GM18505 (cell line): Measurements from ENCODE around the gene SULF2.
"Not testable (repeated sequence)": the region's sequence is repeated elsewhere in the genome, so short reads cannot be mapped to it uniquely, and the experiment has no call there.

Experiments used
- ATAC-seq: cut with Tn5 transposase; IDR thresholded peaks from one replicate; pipeline ENCODE4 v1.9.1; 2021; ENCODE audit not compliant: unreplicated experiment
- POLR2A ChIP-seq: IDR thresholded peaks from 4 replicates; pipeline ENCODE4 v1.6.1; 2011; ENCODE audit warnings: borderline replicate concordance; ENCODE audit not compliant: insufficient read depth, insufficient read length; ENCODE audit errors: extremely low read depth

The SULF2 gene

DNA sequence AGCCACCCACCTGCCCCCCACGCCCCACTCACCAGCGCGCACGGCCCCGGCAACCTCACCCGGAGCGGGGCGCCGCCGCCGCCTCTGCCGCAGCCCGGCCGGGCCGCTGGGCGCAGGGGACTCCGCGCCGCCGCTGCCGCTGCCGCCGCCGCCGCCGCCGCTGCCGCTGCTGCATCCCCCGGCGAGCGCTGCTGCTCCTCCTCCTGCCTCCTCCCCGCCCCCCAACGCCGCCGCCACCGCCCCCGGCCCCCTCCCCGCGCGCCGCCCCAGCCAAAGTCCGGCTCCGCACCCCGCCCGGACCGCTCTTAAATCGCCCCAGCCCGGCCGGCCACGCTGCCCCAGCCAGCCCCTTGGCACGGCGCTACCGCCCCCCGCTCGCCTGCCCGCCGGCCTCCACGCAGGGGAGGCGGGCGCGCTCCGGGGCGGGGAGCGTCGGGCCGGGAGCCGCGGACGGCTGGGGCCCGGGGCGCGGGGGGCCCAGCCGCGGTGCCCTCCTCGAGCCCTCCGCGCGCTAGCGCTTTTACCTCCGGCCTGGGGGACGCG, at the start of gene SULF2:
SULF2 (minus strand) TSS at position 171 of the 543 bp plus-strand sequence. CDS start 28,118 bp downstream, outside the sequence.
- TF ChIP-seq POLR2A, result no peak
- ATAC-seq, result no peak

DNA sequence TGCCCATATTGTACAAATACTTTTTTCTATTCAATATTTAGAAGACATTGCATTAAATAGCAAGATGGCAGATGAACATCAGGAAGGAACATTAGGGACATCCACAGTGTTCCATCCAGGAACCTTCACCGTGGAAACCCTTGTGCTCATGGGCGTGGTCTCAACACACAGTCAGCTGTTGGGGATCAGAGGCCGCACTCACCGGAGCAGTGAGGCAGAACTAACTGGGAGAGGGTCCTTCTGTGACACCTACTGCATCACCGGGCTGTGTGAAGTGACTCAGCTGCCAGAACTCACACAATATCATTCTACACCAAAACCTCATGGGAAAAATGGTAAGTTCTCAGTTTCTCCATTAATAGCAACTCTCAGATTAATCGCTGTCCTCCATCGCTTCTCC, 46.4 kb upstream of the SULF2 start:
- ATAC-seq, result not testable (repeated sequence)

DNA sequence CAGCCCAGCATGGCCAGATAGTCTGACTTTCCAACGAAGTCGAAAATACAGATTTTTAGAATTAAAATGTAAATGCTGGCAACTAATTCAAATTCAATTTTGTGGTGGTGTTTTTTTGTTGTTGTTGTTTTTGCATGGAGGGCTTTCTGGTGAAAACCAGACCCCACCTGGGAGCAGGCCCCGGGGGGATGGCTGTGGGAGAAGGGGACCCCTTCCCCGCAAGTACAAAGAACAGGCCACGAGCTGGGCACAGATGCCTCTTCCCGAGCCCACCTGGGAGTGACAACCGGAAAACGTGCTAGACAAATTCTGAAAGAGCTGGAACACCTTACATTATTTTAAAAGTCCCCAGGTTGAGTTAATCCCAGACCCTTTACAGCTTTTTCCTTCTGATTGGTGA, 41.4 kb upstream of the SULF2 start:
- not testable (repeated sequence) for ATAC-seq

DNA sequence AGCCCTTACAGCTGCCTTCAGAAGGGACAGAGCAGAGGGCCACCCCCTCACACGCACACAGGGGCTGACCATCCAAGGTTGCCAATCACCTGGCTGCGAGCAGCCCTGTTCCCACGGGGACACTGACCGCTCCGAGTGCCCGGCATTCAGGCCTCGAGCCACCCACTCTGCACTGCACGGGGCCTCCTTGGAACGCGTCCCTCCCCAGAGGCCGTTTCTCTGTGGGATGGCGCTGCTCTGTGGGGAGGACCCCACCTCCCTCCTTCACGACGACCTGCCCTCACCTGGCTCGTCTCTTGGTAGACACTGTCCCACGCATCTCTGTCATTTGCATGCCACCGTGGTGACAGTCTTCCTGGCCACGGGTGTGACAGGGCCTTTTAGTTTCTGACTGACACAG, 40.7 kb upstream of the SULF2 start:
- ATAC-seq, result not testable (repeated sequence)

DNA sequence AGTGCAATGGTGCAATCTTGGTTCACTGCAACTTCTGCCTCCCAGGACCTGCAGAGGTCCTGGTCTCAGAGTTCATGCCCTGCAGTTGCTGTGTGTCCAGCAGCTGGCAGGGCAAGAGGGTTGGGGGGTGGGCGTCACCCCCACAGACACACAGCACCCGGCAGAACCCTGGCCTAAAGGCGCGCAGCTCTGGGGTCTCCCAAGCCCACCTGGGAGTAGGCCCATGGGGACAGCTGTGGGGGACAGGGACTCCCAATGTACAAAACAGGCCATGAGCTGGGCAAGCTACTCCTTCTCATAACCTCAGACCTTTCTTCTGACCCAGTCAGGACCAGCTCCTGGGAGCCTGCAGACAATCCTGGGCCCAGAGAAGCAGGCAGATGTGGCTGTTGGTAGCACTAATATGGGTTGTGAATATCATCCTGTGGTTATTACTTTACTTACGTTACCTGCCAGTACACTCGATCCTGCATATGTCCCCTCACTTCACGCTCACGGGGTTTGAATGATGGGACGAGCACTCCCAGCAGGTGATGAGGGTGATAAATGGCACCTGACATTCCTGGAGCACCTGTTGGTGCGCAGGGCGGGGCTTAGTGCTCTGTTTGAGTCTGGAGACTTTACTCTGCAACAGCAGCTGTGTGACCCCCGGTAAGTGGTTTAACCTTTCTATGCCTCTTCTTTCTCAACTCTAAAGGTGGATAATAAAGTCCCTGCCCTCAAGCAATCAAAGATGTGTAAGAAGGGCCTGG, 39.9 kb upstream of the SULF2 start:
- ATAC-seq, result no peak
- no peak for TF ChIP-seq POLR2A

DNA sequence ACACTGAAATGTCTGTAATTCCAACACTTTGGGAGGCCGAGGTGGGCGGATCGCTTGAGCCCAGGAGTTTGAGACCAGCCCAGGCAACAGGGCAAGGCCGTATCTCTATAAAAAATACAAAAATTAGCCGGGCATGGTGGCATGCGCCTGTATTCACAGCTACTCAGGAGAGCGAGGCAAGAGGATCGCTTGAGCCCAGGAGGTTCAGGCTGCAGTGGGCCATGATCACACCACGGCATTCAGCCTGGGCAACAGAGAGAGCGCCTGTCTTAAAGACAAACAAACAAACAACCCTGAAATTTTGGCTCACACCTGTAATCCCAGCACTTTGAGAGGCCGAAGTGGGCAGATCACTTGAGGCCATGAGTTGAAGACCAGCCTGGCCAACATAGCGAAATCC, 38.7 kb upstream of the SULF2 start:
- ATAC-seq, result not testable (repeated sequence)

DNA sequence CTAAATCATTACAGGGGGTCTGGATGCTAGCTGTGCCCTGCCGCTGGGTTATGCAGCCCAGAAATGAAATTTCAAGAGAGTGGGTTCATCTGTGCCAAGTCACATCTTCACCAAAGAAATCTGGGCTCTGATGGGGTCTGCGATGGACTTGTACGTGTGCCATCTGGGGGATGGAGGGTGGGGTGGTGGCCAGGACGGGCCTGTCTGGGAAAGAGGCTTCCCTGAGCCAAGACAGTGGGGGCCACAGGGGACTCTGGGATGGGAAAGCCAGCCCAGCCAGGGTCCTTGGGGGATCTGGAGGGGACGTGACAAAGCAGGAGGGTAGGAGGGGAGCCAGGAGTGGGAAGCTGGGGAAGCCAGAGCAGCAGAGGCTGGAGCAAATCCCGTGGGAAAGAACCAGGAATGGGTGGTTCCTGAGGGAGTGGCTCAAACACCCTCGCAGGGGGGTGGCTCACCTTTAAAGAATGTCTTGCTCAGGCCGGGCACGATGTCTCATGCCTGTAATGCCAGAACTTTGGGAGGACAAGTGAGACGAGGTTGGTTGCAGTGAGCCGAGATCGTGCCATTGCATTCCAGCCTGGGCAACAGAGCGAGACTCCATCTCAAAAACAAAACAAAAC, 36.3 kb upstream of the SULF2 start:
- ATAC-seq, result no peak
- TF ChIP-seq POLR2A, result no peak

DNA sequence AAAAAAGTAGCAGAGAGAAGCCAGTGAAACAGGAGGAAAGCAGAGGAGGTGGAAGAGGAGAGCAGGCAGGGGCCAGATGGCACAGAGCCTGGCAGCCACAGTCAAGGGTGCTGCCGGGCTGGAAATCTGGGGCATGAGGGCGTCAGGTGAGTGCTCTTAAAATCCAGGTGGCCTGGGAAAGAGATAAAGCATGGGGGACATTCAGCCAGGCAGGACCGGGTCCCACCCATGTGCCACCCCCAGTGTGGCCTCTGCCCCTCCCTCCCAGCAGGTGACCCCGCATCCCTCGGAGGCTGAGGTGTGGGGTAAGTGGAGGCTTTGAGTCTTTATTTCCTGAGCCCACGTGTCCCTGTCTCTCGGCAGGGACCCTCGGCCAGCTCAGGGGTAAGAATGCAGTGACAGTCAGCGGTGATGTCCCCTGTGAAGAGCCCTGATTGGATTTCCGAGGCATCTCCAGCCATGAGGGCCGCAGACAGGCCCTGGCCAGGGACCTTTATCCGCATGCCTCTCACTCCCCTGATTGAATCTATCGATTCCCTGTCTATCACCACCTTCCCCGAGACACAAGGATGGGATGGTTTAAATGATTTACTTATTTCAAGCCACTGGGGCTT, 33.8 kb upstream of the SULF2 start:
- ATAC-seq, result no peak
- no peak for TF ChIP-seq POLR2A

DNA sequence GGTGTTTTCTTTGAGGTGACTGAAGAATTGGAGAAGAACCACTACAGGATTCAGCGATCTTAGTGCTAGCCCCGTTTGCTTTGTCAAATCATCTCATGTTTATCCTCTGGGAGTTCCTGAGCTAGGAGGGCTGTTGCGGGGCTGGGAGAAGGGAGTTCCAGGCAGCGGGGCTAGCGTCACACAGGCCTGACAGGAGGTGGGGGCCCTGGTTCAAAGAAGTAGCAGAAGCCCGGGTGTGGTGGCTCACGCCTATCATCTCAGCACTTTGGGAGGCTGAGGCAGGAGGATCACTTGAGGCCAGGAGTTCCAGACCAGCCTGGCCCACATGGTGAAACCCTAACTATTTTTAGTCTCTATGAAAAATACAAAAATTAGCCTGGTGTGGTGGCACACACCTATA, 33.2 kb upstream of the SULF2 start:
- no peak for TF ChIP-seq POLR2A
- no peak for ATAC-seq

DNA sequence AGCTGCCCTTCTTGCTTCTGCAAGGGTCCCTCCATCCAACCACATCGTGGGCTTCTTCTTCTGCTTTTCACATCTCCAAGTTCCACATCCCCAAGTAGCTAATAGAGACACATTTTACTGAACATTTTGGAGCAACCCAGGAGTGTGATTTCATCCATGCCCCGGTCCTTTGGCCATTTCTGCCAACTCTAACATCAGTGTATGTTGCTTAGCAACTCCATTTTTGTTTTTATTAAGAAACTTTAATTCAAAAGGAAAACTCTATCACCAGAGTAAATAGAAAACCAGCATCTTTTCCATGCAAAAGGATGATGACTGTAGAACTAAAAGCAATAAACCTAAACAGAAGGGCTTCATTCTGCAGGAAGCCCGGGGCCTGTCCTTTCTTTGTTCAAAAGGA, 32.7 kb upstream of the SULF2 start:
- no peak for TF ChIP-seq POLR2A
- ATAC-seq, result no peak

DNA sequence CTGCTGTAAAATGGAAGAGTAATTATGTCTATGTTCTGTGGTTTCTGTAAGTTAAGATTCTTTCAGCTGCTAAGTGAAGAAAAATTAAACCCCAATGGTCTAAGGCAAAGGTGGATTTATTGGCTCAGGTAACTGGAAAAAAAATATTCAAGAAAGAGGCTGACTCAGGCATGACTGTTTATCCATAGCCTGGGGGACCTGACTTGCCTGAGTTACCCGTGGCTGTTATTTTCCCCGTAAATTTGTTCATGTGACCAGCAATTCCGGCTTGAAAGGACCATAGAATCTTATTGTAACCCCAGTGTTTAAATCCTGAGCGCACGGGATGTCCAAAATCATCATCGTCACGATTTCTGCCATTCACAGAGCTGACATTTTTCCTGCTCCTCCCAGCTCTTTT, 32.3 kb upstream of the SULF2 start:
- ATAC-seq, result no peak
- TF ChIP-seq POLR2A, result no peak

DNA sequence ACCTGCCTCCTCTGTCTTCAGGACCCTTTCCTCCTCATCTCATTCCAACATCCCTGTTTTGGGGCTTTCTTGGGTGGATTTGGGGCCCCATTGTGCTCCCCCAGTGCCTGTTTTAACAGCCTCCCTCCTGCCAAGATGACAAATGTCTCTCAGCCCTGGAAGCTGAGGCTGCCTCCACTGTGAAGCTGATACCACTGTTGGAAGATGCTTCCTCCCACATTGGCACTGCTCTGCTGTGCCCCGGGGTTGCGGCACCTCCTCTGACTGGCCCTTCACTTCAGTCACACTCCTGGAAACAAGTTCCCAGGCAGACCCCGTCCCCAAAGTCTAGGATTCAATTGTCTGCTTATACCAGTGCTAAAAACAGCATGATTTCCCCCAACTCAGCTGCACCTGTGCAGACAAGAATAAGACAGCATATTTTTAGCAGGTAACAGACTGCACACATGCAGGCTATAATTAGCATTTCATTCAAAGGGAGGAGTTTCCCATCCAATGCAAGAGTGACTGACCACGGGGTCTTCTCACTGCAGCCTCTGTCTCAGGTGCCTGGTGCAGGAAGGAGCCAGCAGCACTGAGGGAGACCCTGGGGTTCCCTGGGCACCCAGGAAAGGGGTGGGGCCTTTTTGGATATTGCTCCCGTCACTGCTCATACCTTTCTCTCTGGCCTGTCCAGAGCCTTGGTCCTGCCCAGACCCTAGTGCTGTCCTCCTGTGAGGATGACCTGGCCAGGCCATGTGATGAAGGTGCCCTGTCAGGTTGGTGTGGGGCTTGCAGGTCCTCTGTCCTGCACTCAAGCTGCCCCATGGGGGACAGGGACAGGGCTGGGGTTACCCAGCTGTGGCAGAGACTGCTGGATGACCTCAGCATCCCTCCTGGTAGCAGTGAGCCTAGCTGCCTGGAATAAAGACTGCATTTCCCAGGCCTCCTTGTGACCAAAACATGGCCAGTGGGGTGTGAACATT, 31.5 kb upstream of the SULF2 start:
- no peak for ATAC-seq
- TF ChIP-seq POLR2A, result no peak

DNA sequence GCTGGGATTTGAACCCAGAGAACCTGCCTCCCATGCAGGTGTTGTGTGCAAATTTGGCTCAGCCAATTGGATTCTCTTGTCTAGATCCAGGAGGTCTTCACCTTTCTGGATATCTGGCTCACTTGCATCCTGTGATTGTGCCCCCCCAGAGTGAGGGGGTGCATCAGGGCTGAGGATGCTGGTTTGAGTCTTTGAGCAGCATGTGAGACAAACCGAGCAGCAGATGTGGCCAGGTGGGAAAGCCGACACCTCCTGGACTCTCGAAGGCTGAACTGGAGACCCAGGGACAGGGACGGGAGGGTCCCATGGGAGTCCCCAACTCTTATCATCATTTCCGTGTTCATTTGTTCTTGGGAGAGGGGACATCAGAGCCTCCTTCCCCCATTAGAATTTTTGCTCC, 30.6 kb upstream of the SULF2 start:
- no peak for ATAC-seq
- TF ChIP-seq POLR2A, result no peak
